ENCODE data around the gene S100A3.
"Not testable (repeated sequence)": the region's sequence is repeated elsewhere in the genome, so short reads cannot be mapped to it uniquely, and the experiment has no call there.

The S100A3 gene

GRCh38 chr1:153568367-153569099, 19.5 kb upstream of the S100A3 start:
- DNase-seq (ENCODE audit: low read depth): no peak

- DNase-seq (ENCODE audit: low read depth): no peak
Observed at GRCh38 chr1:153567621-153568366, 18.7 kb upstream of the S100A3 start.

GRCh38 chr1:153566414-153567371, 17.6 kb upstream of the S100A3 start:
- DNase-seq (ENCODE audit: low read depth): peak; percentile 92

GRCh38 chr1:153565529-153566374, 16.7 kb upstream of the S100A3 start, which contains the start of gene S100A2:
Gene S100A2 (minus strand): TSS chr1:153565844. CDS start chr1:153563877, 1,967 bp downstream.
- peak; percentile 72 for DNase-seq (ENCODE audit: low read depth)

- no peak for DNase-seq (ENCODE audit: low read depth)
Observed at GRCh38 chr1:153563991-153564390, 14.9 kb upstream of the S100A3 start.

GRCh38 chr1:153563483-153563901, 14.4 kb upstream of the S100A3 start:
- no peak for DNase-seq (ENCODE audit: low read depth)

- not testable (repeated sequence) for DNase-seq (ENCODE audit: low read depth)
Observed at GRCh38 chr1:153562021-153562420, 13.0 kb upstream of the S100A3 start.

- DNase-seq (ENCODE audit: low read depth): no peak
Observed at GRCh38 chr1:153561466-153561985, 12.5 kb upstream of the S100A3 start.

- no peak for DNase-seq (ENCODE audit: low read depth)
Observed at GRCh38 chr1:153560771-153561465, 11.9 kb upstream of the S100A3 start.

- no peak for DNase-seq (ENCODE audit: low read depth)
Observed at GRCh38 chr1:153560241-153560640, 11.2 kb upstream of the S100A3 start.

GRCh38 chr1:153557877-153558276, 8.8 kb upstream of the S100A3 start:
- no peak for DNase-seq (ENCODE audit: low read depth)

GRCh38 chr1:153556348-153556747, 7.3 kb upstream of the S100A3 start:
- no peak for DNase-seq (ENCODE audit: low read depth)

GRCh38 chr1:153553830-153554541, 4.9 kb upstream of the S100A3 start:
- no peak for DNase-seq (ENCODE audit: low read depth)

- DNase-seq (ENCODE audit: low read depth): no peak
Observed at GRCh38 chr1:153553096-153553495, 4.0 kb upstream of the S100A3 start.

- DNase-seq (ENCODE audit: low read depth): no peak
Observed at GRCh38 chr1:153552335-153552734, 3.3 kb upstream of the S100A3 start.

- DNase-seq (ENCODE audit: low read depth): no peak
Observed at GRCh38 chr1:153550827-153551500, 1.9 kb upstream of the S100A3 start.

- no peak for DNase-seq (ENCODE audit: low read depth)
Observed at GRCh38 chr1:153550398-153550758, 1.3 kb upstream of the S100A3 start.

- DNase-seq (ENCODE audit: low read depth): no peak
Observed at GRCh38 chr1:153549741-153550397, 811 bp upstream of the S100A3 start.

Measured in GM04503 (cell line).